GM19372 (cell line): ENCODE measurements around the gene USP47.

Source experiments
- ATAC-seq: cut with Tn5 transposase; IDR thresholded peaks from one replicate; pipeline ENCODE4 v1.9.1; 2021; ENCODE audit warnings: mild to moderate bottlenecking, low read depth, moderate library complexity; ENCODE audit not compliant: unreplicated experiment

Gene USP47

GRCh38 chr11:11865449-11865848 is 23.7 kb downstream of the USP47 start:
- ATAC-seq: no peak

- no peak for ATAC-seq
These were observed 24.4 kb downstream of the USP47 start for GRCh38 chr11:11866203-11866602.

- no peak for ATAC-seq
These were observed 25.9 kb downstream of the USP47 start for GRCh38 chr11:11867720-11868119.

- ATAC-seq: no peak
These were observed 30.2 kb downstream of the USP47 start for GRCh38 chr11:11871991-11872401.

- ATAC-seq: no peak
These were observed 34.7 kb downstream of the USP47 start for GRCh38 chr11:11876458-11876857.

GRCh38 chr11:11880179-11880578 is 38.4 kb downstream of the USP47 start:
- ATAC-seq: no peak

GRCh38 chr11:11882539-11882938 is 40.8 kb downstream of the USP47 start:
- no peak for ATAC-seq

- no peak for ATAC-seq
These were observed 42.6 kb downstream of the USP47 start for GRCh38 chr11:11884351-11884750.

GRCh38 chr11:11884774-11885481 is 43.2 kb downstream of the USP47 start:
- ATAC-seq: peak; percentile 79

GRCh38 chr11:11894486-11894885 is 52.7 kb downstream of the USP47 start:
- ATAC-seq: no peak

GRCh38 chr11:11895672-11896071 is 53.9 kb downstream of the USP47 start:
- ATAC-seq: no peak

GRCh38 chr11:11898648-11899047 is 56.9 kb downstream of the USP47 start:
- no peak for ATAC-seq

GRCh38 chr11:11899401-11899800 is 57.6 kb downstream of the USP47 start:
- ATAC-seq: no peak

- no peak for ATAC-seq
These were observed 60.2 kb downstream of the USP47 start for GRCh38 chr11:11901929-11902328.

GRCh38 chr11:11909727-11910126 is 68.0 kb downstream of the USP47 start:
- ATAC-seq: no peak

GRCh38 chr11:11910541-11910940 is 68.8 kb downstream of the USP47 start:
- no peak for ATAC-seq

- ATAC-seq: no peak
These were observed 71.6 kb downstream of the USP47 start for GRCh38 chr11:11913395-11913794.

- ATAC-seq: no peak
These were observed 73.9 kb downstream of the USP47 start for GRCh38 chr11:11915625-11916024.

- no peak for ATAC-seq
These were observed 75.2 kb downstream of the USP47 start for GRCh38 chr11:11916981-11917399.

- no peak for ATAC-seq
These were observed 82.1 kb downstream of the USP47 start for GRCh38 chr11:11923828-11924227.

GRCh38 chr11:11929920-11930319 is 88.1 kb downstream of the USP47 start:
- no peak for ATAC-seq

- ATAC-seq: no peak
These were observed 89.8 kb downstream of the USP47 start for GRCh38 chr11:11931461-11932055.
